Thyroid gland (tissue), 4 donors: ENCODE measurements around the gene STN1.

ENCODE experiments used
- CTCF ChIP-seq, 6 experiments: fragments of 200-600 bp in 3 of 6; fragments of 450-650 bp in 3 of 6; sonication (generic) in 3 of 6; IDR thresholded peaks; one replicate each; pipeline ENCODE4 v1.5.1; 2016 to 2019; ENCODE audit warnings: antibody characterized with exemption in 6 of 6, mild to moderate bottlenecking in 2 of 6, inconsistent platforms in 1 of 6, moderate library complexity in 1 of 6
- POLR2A ChIP-seq, 2 donors: fragments of 450-650 bp; IDR thresholded peaks; one replicate each; pipeline ENCODE4 v1.6.1; 2017; ENCODE audit warnings: antibody characterized with exemption in 2 of 2, mild to moderate bottlenecking in 2 of 2, moderate library complexity in 1 of 2

- TF ChIP-seq CTCF (IDR thresholded peaks at IDR 0.05) (no peak), POLR2A (IDR thresholded peaks at IDR 0.05) (no peak)
Measured at GRCh38 chr10:103912759-103913158, 5.2 kb downstream of the STN1 start.
